NCI-H1694 treated with DMSO at 0.1 percent for 48 hours (cell line): ENCODE results near the gene MYD88.

Experiments used
- DNase-seq: peaks from one replicate; lab custom pipeline; 2025; lab: John Stamatoyannopoulos, UW

Gene MYD88

DNA sequence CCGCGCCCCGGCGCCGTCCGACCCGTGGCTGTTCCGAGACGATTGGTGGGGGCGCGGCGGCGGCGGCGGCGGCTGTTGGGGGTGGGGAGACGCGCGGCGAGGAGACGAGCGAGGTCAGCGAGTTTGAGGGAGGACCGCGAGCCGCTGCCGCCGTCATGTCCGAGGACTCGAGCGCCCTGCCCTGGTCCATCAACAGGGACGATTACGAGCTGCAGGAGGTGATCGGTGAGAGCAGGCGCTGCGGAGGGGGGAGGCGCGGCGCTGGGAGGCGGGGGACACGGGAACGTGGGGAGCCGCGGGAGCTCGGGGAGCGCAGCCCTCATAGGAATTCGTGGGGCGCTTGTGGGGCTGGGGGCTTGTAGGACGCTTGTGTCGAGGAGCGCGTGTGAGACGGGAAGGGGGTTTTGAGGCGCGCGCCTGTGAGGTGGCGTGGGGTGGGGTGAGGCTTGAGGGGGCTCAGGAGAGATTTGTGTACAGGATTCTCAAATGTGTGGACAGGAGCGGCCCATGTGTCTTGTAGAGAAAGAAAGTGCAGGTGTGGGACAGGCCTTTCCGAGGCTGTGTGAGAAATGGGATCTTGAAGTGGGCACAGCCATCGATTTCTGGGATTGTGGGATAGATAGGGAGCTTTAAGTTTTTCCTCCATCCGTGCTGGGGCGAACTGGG lies 27.4 kb downstream of the MYD88 start:
- DNase-seq, result no peak

DNA sequence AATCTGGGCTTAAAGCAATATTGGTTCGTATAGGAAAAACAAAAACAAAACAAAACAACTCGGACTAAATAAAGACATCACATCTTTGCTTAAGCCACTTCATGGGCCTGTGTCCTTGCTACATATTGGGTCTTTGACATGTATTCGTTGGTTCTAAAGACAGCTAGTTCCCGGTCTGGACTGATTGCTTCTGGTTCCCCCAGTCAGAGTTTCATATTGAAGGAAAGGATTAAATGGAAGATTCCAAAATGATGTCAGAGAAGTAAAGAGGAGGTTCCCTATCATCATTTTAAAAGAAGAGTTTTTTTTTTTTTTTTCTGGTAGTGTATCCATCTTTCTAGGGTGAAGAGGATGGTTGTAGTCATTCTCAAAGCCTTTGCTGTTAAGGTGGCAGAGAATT lies 29.1 kb downstream of the MYD88 start:
- no peak for DNase-seq

DNA sequence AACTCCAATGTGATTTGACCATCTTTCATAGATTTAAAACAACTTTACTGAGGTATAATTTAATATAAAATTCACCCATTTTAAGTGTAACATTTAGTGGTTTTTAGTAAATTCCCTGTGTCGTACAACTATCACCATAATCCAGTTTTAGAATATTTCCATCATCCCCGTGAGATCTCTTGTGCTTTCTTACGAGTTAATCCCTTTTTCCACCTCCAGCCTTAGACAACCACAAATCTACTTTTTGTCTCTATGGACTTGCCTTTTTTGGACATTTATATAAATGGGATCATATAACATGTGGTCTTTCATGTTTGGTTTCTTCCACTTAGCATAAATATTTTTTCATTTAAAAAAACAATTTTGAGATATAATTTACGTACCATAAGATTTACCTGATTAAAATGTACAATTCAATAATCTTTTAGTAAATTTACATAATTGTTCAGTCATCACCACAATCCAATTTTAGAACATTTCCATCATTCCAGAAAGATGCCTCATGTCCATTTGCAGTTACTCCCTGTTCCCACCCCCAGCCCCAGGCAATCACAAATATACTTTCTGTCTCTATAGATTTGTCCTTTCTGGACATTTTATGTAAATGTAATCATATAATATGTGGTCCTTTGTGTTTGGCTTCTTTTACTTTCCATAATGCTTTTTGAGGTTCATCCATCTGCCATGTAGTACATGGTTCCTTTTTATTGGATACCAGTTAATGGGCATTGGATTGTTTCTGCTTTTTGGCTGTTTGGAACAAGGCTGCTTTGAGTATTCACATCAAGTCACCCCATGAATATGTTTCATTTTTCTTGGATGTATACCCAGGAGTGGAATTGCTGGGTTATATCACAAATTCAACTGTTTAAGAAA lies 29.9 kb downstream of the MYD88 start:
- no peak for DNase-seq

DNA sequence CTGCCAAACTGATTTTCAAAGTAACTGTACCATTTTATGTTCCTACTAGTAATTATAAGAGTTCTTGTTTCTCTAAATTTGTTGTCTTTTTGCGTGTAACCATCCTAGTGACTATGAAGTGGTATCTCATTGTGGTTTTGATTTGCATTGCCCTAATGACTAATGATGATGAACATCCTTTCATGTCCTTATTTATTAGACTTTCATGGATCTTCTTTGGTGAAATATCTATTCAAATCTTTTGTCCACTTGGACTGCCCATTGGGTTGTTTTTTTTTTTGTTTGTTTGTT lies 30.5 kb downstream of the MYD88 start:
- DNase-seq, result no peak

DNA sequence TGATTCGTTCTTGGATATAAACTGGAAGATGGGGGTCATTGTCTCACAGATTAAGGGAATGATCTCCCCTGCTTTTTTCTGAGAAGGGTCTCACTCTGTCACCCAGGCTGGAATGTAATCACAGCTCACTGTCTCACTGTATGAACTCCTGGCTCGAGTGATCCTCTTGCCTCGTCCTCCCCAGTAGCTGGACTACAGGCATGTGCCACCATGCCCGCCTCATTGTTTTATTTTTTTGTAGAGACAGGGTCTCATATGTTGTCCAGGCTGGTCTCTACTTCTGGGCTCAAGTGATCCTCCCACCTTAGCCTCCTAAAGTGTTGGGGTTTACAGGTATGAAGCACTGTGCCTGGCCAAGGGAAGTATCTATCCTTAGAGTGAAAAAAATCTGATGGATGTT lies 32.3 kb downstream of the MYD88 start:
- DNase-seq, result no peak

DNA sequence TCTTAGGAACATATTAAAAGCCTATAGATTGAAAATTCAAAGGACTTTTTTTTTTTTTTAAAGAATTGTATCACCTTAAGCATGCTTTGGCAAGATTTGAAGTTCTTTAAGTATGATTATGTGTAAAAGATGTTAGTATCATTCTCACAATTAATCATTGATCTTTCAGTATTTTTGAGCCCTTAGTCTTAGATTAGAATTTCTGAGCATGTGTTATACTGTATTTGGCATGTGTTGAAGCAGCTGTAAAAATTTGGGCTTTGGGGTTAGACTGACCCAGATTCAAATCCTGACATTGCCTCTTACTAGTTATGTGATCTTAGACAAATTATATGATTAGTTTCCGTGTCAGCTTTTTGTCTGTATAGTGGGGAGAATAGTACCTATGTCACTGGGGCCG lies 33.2 kb downstream of the MYD88 start:
- DNase-seq, result no peak

DNA sequence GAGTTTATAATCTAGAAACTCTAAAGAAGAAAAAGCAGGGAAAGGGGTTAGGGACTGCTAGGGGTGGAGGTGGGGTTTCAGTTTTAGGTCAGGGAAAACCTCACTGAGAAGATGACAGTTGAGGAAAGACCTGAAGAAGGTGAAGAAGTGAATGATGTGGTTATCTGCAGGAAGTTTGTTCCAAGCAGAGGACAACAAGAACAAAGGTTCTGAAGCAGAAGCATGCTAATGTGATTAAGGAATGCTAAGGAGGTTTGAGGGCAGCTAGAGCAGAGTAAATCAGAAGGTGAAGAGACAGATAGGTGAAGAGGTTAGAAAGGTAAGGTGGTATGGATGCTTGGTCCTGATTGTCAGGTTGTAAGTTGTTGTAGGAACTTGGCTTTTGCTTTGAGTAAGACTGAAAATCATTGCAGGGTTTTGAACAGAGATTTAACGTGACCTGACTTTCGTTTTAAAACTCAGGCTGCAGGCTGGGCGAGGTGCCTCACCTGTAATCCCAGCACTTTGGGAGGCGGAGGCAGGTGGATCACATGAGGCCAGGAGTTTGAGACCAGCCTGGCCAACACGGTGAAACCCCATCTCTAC lies 35.5 kb downstream of the MYD88 start:
- no peak for DNase-seq

DNA sequence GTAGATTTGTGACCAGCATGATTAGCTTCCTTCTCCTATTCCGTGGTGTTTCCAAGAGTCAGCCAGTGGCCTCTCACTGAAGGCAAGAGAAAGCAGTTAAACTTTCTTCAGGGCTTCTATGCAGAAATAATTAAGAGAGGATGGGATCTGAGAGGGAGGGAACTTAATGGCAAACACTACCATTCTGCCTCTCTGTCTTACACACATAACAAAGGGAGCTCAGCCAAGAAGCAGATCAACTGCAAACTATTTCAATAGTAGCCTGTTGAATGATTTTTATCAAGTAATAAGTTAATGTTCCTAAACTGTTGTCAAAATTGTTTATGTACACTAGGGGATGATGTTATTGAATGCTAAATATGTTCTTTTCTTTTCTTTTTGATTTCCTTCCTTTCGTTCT lies 38.7 kb downstream of the MYD88 start:
- no peak for DNase-seq

DNA sequence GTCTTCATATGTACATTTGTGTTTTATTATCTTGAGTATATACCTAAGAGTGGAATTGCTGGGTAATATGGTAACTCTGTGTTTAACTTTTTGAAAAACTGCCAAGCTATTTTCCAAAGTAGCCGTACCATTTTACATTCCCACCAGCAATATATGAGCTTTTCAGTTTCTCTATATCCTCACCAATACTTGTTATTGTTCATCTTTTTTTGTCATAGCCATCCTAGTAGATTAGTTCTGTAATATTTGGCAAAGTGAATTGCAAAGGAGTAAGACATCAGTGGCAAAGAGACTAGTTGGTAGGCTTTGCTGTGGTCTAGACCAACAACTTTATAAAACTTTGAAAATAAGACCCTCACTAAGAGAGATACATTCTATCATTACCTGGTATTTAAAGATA lies 48.3 kb downstream of the MYD88 start:
- DNase-seq, result no peak

DNA sequence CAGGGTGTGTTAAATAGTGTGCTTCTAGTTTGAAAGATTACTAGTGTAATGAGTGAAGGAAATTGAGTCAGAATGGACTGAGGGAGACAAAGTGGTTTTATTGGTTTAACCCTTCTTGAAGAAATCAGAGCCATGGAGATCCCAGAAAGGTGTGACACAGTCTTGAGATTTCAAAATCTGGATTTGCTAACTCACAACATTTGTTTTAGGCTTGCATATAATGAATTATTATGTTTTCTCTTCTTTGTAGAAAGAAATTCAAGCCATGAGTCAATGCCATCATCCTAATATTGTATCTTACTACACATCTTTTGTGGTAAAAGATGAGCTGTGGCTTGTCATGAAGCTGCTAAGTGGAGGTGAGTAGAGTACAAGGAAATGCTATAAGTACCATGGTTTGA lies 52.0 kb downstream of the MYD88 start:
- DNase-seq, result no peak
